HG03139 (cell line): ENCODE measurements around the gene GRIK2.

ENCODE experiments used
- ATAC-seq: cut with Tn5 transposase; IDR thresholded peaks from one replicate; pipeline ENCODE4 v1.9.1; 2021; ENCODE audit not compliant: unreplicated experiment

Gene GRIK2

GRCh38 chr6:102118034-102118433, 724.5 kb downstream of the GRIK2 start:
- no peak for ATAC-seq
